ENCODE results near the gene SYT12. TPM values are rescaled to one million over a fixed set of nuclear protein-coding genes. Genes with fewer than 3 reads are reported as not detected.

SYT12 gene
- total RNA-seq, 1 donor from 2014 or later, result 0.71 TPM

DNA sequence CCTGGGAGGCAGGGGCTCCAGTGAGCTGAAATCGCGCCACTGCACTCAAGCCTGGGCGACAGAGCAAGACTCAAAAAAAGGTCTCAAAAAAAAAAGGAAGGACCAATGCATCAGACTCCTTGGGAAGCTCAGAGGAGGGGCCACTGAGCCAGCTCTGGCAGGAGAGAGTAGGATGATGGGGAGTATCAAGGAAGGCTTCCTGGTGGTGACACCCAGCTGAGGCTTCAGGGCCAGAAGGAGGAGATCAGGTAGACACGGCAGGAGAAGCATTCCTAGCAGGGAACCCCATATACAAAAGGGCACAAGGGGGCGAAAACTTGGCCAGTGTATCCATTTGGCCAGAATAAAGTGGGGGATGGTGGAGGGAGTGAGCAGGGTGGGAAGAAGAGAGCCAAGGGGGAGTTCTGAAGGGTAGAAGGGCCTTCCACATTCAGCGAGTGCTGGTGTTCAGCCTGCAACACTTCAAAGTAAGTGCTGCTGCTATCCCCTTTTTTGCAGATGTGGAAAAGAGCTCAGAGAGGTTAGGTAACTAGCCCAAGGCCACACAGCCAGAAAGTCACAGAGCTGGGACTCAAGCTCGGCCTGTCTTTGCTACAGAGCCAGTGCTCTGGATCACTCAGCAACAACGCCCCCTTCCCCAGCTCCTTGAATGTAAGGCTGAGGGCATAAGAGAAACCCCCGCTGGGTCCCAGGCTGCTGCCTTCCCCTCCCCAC lies 28.4 kb downstream of the SYT12 start:
- intact Hi-C loops (cut with DNase I), result no loop called here
- DNase-seq (ENCODE audit: low spot score) (no peak), ATAC-seq (no peak)

DNA sequence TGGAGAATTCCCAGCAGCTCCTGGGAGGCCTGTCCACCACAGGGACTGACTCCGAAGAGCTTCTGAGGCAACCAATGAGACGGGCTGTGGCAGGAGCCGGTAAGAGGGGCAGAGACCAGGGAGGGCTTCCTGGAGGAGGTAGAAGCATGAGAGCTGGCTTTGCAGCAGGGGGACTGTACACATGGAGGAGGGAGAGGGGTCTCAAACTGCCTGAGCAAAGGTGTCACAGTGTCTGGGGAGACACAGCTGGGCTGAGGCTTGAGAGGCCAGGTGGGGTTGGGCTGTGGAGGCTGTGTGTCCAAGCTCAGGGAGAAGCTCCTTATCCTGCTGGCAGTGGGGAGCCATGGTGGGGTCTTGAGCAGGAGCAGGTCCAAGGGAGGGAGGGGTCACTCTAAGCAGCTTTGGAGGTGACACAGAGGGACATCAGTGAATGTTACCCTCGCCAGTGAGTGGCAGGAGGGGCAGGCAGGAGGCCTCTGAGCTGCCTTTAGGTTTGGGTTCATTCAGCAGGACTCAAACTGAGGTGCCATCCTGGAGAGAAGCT lies 29.1 kb downstream of the SYT12 start:
- ATAC-seq, result no peak
- no peak for DNase-seq (ENCODE audit: low spot score)
- intact Hi-C loops (cut with DNase I), result no loop called here

DNA sequence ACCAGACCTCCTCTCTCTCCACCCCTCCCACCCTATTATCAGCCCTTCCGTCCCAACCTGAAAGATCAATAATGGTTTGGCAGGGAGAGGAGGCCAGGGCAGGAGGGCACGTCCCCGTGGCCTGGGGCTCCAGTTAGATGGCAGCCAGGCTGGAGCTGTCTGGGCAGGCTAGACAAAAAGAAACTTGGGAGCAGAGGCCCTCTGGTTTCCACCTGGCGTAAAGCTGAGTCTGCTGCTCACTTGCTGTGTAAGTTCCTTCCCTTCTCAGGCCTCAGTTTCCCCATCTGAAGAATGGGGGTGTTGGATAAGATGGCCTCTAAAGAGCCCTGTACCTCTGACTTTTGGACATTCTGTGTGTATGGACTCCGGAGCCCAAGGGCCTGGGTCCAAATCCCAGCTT lies 30.0 kb downstream of the SYT12 start:
- ATAC-seq (no peak), DNase-seq (ENCODE audit: low spot score) (no peak)
- intact Hi-C loops (cut with DNase I), result no loop called here

DNA sequence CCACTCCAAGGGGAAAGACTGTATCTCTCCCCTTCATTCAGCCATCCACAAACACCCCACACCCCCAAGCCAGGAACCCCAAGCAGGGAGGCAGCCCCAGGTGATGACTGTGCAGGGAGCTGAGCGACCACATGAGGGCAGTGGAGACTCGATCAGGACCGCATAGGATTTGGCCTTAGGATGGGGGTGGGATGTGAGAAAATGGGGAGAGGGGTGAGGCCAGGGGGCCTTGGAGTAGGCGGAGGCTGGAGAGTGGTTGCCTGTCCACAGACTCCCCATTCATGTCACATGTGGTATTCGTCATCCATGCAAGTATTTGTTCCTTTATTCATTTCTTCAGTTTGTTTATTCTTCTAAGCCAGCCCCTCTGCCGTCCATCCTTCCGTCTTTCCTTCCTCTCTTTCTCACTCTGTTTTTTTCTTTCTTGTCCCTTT lies 31.0 kb downstream of the SYT12 start:
- intact Hi-C loops (cut with DNase I), result no loop called here
- ATAC-seq (peak; percentile 55), DNase-seq (ENCODE audit: low spot score) (no peak)

DNA sequence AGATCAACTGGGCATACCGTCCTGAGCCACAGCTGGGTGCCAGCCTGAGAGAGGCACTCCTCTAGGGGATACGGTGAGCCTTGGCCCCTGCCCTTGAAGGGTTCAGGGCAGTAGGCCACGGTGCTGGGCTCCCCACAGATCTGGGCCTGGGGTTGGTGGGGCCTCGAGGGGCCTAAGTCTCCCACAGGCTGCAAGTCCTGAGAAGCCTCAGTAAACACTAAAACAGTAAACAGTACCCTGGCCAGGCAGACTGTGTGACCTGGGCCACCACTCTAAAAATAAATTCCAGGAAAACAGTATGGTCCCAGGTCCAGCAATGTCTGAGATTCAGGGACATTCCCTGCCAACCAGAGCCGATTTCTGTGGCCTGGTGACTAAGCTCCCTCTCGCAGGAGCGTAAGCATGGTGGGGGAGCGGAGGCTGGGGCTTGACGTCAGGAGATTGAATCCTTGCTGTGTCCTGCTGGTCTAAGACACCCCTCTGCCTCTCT lies 31.5 kb downstream of the SYT12 start:
- DNase-seq (ENCODE audit: low spot score), result no peak
- intact Hi-C loops (cut with DNase I), result no loop called here
- ATAC-seq, result no peak

DNA sequence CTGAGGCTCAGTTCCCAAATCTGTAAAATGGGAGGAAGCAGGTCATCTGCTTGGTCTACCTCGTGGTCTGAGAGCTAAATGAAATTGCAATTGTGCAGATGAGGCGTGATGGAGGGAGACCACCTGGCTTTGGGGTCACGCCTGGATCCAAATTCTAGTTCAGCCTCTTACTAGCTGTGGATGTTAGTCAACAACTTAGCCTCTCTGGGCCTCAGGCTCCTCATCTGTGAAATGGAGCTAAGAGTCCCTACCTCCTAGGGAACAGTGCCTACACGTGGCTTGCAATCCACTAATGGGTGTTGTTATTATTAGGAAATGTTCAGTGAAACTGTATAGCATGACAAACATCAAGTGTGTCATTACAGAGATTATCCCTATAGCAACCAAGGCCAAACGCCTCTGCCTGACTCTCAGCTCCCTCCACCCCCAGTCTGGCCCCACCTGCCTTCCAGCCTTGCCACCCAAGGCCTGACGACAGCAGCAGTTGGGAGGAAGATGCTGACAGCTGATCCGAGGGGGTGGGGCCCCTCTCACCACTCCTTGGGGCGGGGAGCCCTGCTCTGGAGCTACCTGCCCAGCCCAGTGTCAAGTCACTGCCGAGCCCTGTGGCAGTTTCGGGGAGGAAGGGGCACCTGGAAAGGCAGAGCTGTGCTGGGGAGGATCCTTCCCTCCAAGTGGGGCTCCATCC lies 32.0 kb downstream of the SYT12 start:
- intact Hi-C loops (cut with DNase I), result no loop called here
- DNase-seq (ENCODE audit: low spot score) (no peak), ATAC-seq (no peak)

GRCh38 chr11:67055812-67056211 lies 32.9 kb downstream of the SYT12 start:
- ATAC-seq (no peak), DNase-seq (ENCODE audit: low spot score) (no peak)
- intact Hi-C loops (cut with DNase I), result no loop called here

GRCh38 chr11:67056267-67057204 lies 33.6 kb downstream of the SYT12 start, which contains the start of gene RHOD:
TSS of gene RHOD (plus strand) at chr11:67056847. CDS start at chr11:67056903, 56 bp downstream.
- intact Hi-C loops (cut with DNase I), result no loop called here
- ATAC-seq (peak; percentile 71), DNase-seq (ENCODE audit: low spot score) (no peak)

DNA sequence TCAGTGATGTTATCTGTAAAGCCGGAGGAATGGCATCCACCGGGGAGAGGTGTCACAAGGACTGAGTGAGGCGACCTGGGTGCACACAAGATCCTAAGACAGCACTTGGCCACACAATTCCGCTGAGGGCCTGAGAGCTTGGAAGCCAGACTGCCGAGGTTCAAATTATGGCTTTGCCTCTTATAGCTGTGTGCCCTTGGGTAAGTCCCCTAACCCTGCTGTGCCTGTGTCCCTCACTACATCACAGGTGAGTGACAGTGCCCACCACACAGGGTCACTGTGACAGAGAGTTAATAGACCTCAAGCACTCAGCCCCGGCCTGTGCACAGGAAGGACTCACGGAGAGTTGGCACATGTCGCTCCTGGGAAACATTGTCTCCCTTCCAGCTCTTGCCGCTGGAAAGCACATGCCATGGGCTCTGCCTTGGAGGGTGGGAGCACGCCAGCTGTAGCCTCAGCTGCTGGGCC lies 34.3 kb downstream of the SYT12 start:
- DNase-seq (ENCODE audit: low spot score), result no peak
- no peak for ATAC-seq
- intact Hi-C loops (cut with DNase I), result no loop called here

DNA sequence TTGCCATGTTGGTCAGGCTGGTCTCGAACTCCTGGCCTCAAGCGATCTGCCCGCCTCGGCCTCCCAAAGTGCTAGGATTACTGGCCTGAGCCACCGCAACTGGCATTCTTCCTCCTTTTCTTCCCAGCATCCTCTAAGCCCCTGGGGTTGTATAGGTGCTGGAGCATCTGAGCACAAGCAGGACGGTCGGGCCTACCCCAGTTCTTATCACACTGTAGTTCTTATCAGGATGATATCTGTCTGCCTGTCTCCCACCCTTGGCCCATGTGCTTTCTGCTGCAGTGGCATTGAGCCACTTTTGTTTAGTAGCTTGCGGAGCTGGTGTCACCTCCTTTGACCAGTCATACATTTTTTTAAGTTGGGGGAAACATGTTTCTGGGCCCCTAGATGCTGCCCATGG lies 35.6 kb downstream of the SYT12 start:
- intact Hi-C loops (cut with DNase I), result no loop called here
- ATAC-seq (no peak), DNase-seq (ENCODE audit: low spot score) (no peak)

DNA sequence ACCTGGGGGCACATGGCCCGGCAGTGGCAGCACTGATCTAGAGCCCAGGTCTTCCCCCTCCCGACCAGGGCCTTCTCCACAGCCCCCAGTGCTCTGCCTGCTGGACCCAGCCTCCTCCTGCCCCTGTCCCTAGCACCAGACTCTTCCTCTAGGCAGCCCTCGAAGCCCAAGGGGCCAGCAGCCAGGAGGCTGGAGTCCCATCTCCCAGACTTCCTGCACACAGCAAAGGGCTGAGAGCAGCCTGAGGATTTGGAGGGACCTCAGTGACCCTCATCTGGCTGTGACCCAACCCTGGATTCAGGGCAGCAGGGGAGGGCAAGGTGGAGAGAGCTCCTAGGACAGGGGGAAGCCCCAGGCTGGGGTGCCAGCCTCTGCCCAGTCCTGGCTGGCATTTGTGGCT lies 36.7 kb downstream of the SYT12 start:
- no peak for ATAC-seq
- intact Hi-C loops (cut with DNase I), result no loop called here
- no peak for DNase-seq (ENCODE audit: low spot score)

- intact Hi-C loops (cut with DNase I), result no loop called here
- DNase-seq (ENCODE audit: low spot score) (no peak), ATAC-seq (no peak)
These were observed 37.2 kb downstream of the SYT12 start for GRCh38 chr11:67060111-67060522.

- DNase-seq (ENCODE audit: low spot score) (no peak), ATAC-seq (no peak)
- intact Hi-C loops (cut with DNase I), result no loop called here
These were observed 39.8 kb downstream of the SYT12 start for GRCh38 chr11:67062526-67063373.

GRCh38 chr11:67066333-67066709 lies 43.4 kb downstream of the SYT12 start:
- ATAC-seq, result no peak
- intact Hi-C loops (cut with DNase I), result no loop called here
- no peak for DNase-seq (ENCODE audit: low spot score)

DNA sequence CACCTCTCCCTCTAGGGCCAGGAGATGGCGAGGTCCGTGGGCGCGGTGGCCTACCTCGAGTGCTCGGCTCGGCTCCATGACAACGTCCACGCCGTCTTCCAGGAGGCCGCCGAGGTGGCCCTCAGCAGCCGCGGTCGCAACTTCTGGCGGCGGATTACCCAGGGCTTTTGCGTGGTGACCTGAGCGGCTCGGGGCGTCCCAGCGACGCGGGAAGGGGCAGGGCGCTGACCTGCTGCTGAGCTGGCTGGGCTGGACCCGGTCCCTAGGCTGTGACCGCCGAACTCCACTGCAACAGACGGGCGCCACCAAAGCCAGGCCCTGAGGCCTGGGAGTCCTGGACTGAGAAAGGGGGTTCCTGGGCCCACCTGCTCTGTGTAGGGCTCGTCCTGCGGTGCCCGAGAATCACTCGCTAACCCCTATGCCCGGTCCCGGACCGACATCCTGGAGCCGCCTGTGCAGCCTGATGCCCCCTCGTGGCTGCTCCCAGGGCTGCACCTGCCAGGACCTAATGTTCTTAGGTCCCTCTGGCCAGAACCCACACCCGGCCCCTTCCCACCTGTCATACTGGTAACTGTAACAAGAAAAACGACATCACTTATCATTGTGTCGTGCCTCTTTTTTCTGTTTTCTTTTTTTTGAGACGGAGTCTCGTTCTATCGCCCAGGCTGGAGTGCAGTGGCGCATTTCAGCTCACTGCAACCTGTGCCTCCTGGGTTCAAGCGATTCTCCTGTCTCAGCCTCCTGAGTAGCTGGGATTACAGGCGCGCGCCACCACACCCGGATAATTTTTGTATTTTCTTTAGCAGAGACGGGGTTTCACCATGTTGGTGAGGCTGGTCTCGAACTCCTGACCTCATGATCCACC lies 48.7 kb downstream of the SYT12 start:
- peak; percentile 82 for DNase-seq (ENCODE audit: low spot score)
- ATAC-seq, result peak; percentile 89
- intact Hi-C loops (cut with DNase I), result no loop called here

GRCh38 chr11:67072295-67072694 lies 49.4 kb downstream of the SYT12 start:
- intact Hi-C loops (cut with DNase I), result no loop called here

DNA sequence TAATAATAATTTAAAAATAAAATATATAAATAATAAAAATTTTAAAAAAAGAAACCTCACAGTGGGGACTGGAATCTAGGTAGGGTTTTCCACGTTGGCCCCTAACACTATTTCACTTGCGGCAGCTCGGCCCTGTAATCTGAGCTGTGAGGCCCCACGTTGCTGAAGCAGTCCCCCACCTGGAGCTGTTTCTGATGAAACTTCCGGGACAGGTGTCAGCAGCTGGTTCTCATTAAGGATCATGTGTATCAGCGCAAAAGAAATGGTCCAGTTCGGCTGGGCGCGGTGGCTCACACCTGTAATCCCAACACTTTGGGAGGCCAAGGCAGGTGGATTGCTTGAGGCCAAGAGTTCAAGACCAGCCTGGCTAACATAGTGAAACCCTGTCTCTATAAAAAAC lies 51.0 kb downstream of the SYT12 start:
- no peak for ATAC-seq
- no peak for DNase-seq (ENCODE audit: low spot score)
- intact Hi-C loops (cut with DNase I), result no loop called here

More at GRCh38 chr11:67072295-67072694, 49.4 kb downstream of the SYT12 start:
- DNase-seq (ENCODE audit: low spot score) (no peak), ATAC-seq (no peak)

Measured in sciatic nerve (tissue), 2 donors.